Hematopoietic multipotent progenitor cell treated with erythropoietin and hydrocortisone succinate and interleukin-3 and kit ligand, for 8 days (in vitro differentiated cells): ENCODE measurements around the gene NR5A1.

Experiments
- DNase-seq: peaks from one replicate; pipeline ENCODE4 v3.0.0-alpha.2; 2015

Gene NR5A1

GRCh38 chr9:124479371-124479770, 27.8 kb downstream of the NR5A1 start:
- DNase-seq = no peak

DNA sequence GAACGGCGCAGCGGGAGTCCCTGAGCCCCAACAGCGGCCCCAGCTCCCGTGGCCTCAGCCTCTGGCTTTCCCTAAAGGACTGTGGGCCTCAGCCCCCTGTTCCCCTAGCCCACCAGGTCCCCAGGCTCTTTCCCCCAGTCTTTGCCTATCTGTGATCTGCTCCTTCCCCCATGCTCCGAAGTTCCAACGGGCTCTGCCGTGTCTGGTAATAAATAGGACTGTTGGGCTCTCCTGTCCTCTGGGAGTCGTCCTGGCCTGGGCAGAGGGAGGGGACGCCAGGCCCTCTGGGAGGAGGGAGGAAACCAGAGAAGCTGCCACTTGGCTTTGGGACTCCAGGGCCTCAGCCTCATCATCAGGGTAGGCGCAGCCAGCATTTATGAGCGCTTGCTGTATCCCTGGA, 28.8 kb downstream of the NR5A1 start:
- DNase-seq = no peak

DNA sequence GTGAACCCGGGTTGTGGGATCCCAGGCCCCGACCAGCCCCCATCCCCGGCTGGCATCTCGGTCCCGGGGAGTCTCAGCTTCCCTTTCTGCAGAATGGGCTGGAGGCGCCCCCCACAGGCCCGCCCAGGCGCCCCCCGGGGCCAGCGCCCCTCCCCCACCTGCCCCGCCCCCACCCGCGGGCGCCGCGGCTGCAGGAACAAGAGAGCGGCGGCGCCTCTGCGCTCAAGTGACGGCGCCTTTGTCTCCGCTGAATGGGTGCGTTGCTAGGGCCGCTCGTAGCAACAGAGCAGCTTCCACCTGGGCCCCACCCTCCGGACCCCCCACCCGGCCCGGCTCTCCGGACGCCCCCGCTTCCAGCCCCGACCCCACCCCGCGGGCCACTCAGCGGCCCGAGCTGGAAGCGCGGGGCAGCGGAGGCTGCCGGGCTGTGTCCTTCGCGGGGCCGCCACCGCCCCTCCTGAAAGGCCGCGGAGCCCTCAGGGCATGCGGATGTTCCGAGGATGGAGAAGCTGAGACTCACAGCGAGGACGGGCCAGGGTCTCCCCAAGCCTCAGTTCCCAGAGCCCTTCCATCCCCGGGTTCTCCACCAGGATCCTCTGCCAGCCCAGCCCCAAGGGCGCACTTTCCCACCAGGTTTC, 29.4 kb downstream of the NR5A1 start:
- DNase-seq = no peak

GRCh38 chr9:124477211-124477647, 30.0 kb downstream of the NR5A1 start:
- no peak for DNase-seq

DNA sequence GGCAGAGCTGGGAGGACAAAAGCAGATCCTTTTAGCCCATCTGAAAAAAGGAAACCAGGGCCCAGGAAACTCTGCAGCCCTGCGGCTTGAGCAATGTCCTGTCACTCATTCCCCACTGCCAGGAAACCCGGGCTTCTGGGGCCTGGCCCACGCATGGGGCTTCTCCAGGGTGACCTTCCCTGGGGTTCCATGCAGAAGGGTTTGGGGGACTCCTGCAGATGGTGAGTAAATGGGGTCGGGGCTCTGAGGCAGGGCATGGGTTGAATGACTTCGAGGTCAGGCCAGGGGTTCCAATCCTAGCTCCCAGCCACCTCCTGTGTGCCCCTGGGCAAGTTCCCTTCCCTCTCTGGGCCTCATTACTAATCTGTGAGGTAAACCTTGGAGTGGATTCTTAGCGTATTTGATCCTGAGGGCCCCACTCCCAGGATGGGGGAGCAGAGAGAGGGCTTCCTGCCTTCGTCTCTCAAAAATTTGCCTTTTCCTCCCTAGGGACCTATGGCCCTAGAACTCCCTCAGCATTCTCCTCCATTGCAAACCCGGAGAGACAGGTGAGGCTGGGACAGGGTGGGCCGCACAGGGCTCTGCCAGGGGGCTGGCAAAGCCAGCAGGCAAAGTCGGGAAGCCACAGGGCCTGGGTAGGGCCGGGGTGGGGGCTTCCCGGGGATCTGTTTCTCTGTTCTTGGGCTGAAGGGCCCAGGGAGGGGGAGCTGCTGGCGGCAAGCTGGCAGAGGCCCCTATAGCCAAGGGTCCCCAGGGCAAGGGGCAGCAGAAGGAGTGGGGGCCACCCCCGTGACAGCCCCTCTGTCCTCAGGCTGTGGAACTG, 31.1 kb downstream of the NR5A1 start:
- DNase-seq = no peak

DNA sequence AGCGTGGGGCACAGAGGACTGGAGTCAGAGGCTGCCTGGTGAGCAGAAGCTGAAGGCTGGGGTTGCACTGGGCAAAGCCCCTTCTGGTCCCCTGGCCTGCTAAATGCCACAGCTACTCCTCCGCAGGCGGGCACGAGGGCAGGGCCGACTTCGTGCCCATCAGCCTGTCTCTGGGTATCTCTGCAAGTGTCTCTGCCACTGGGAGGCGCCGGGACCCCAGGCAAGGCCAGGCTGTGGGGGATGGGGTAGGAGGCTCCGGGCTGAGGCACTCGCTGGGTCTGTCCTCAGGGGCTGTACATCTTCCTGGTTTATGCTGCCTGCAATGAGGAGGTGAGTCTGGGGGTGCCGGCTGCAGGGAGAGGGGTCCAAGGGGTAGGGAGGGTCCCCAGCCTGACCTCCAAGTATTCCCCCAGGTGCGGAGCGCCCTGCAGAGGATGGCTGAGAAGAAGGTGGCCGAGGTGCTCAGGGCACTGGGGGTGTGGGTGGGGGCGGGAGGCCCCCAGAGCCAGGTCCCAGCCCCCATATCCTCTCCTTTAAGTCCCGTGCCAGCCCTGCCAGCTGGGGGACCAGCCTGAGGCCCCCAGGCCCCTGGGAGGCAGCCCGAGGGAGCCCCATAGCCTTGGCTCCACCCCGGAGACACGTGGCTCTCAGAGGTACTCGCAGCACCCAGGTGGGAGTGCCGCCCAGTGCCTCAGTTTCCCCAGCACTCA, 31.9 kb downstream of the NR5A1 start:
- DNase-seq = no peak

DNA sequence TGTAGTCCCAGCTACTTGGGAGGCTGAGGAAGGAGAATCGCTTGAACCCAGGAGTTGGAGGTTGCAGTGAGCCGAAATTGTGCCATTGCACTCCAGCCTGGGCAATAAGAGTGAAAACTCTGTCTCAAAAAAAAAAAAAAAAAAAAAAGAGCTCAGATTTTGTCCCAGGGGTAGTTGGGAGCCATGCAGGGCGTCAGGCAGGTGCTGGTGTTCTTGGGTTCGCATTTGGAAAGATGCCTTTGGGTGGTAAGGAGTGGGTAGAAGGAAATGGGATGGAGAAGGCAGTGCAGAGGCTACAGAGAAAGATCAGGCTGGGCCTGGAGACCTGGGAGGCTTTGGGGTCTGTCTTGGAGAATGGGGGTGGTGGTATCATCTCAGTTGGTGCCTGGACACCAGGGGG, 33.0 kb downstream of the NR5A1 start:
- no peak for DNase-seq

GRCh38 chr9:124473310-124473709, 33.9 kb downstream of the NR5A1 start:
- no peak for DNase-seq

GRCh38 chr9:124472770-124473169, 34.4 kb downstream of the NR5A1 start:
- DNase-seq = no peak

- DNase-seq = no peak
Observed at GRCh38 chr9:124471761-124472160, 35.4 kb downstream of the NR5A1 start.

GRCh38 chr9:124470726-124471125, 36.5 kb downstream of the NR5A1 start:
- no peak for DNase-seq

DNA sequence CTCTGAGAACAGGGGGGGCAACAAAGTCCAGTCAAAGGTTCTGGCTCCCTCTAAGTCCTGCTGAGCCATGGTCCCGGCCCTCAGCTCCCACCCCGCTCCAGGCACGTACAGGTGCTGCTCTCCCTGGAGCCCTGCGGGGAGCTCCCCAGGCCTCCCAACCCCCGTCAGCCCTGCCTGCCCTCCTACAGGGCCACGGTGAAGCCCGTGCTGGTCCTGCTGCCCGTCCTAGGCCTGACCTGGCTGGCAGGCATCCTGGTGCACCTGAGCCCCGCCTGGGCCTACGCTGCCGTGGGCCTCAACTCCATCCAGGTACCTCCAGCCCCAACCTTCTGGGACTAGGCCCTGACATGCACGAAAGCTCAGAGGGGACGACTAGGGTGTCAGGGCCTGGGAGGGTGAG, 36.9 kb downstream of the NR5A1 start:
- no peak for DNase-seq

GRCh38 chr9:124469011-124469832, 38.0 kb downstream of the NR5A1 start:
- no peak for DNase-seq

GRCh38 chr9:124468061-124468740, 39.0 kb downstream of the NR5A1 start:
- DNase-seq = no peak

- DNase-seq = no peak
Observed at GRCh38 chr9:124467410-124468060, 39.7 kb downstream of the NR5A1 start.

DNA sequence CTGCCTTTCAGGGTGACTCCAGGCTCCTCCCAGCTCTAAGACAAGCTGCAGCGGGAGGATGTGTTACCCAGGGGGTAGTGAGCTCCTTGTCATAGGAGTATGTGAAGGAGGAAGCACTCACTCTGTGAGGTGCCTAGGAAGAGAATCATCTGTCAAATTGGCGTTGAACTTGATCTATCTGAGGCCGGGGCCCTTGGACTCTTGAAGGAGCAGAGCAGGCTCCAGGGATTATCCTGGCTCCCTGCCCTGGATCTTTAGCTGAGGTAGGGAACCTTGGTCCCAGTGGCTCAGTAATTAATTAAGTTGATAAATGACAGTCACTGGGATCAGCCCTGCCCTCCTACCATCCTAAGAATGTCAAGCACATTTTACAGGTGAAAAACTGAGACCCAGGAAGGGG, 41.5 kb downstream of the NR5A1 start:
- DNase-seq = no peak

DNA sequence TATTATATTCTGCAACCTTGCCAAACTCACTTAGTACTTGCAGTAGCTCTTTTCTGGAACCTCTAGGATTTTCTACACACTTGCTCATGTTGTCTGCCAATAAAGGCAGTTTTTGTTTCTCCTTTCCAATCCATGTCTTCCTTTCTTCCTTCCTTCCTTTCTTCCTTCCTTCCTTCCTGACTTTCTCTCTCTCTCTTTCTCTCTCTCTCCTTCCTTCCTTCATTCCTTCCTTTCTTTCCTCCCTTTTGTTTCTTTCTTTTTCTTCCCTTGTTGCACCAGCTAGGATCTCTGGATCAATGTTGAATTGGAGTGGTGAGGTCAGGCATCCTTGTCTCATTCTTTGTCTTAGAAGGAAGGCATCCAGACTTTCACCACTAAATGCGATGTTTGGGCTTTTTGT, 44.5 kb downstream of the NR5A1 start:
- DNase-seq = no peak

DNA sequence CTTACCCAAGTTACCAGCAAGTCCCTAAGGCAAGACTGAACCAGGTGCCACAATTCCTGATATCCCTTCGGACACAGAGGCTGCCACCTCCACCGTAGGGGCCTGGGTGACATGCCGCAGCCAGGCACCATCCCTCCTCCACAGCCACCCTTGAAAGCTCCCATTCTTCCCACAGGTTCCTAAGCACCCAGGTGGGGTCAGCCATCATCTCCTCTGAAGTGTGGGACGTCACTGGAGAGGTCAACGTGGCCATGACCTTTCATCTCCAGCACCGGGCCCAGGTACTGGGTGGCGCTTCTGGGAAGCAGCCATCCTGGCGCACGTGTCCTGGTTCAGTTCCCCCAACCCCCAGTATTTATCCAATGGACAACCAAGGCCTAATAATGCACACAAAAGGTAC, 48.8 kb downstream of the NR5A1 start:
- no peak for DNase-seq

- no peak for DNase-seq
Observed at GRCh38 chr9:124457887-124458431, 49.2 kb downstream of the NR5A1 start.

DNA sequence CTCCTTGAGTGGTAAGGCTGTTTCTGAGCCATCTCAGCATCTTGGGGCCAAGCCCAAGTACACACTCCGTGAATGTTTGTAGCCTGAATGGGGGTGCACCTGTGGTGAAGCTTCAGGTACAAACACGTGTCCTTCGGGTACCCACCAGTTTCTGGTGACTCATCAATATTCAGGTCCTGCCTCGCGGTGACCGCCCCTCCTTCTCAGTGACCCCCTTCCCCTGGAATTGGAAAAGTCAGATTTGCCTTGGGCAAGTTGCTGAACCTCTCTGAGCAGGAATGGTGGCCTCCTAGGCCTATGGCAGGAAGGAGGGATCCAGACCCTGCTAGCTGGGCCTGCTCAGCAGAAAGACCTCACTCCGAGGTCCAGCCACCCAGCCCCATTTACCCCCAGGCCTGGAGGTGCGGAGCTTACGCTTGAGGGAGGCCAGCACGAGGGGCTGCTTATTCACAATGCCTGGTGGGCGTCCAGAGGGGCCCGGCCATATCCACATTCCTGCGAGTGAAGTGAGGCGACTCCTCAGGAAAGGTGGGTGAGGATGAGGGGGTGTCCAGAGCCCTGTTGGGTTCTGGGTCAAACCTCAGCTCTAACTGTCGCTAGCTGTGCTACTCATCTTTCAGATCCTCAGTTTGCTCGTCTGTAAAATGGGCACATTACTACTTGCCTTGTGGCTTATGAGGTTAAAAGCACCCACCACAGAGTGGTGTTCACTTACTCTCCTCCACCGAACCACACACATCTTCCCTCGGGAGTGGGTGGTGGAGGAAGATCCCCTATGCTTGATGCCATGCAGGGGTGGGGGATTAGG, 49.9 kb downstream of the NR5A1 start:
- no peak for DNase-seq
